Neutrophil (primary cell): ENCODE data around the gene TTC19.
"Not testable (repeated sequence)": the region's sequence is repeated elsewhere in the genome, so short reads cannot be mapped to it uniquely, and the experiment has no call there.

Experiments
- H3K27ac ChIP-seq: fragments of 200-600 bp; sonication (generic); 2 replicates; pipeline ENCODE4 v1.5.1; 2016; ENCODE audit warnings: mild to moderate bottlenecking, moderate library complexity
- H3K27me3 ChIP-seq: fragments of 200-600 bp; sonication (generic); 2 replicates; pipeline ENCODE4 v1.6.0; 2016; ENCODE audit warnings: mild to moderate bottlenecking
- H3K36me3 ChIP-seq: fragments of 200-600 bp; sonication (generic); 2 replicates; pipeline ENCODE4 v1.5.1; 2017
- H3K4me1 ChIP-seq, 2 experiments: fragments of 200-600 bp in 1 of 2; sonication (generic) in 1 of 2; 1 replicate in 1 of 2; 2 replicates in 1 of 2; pipeline versions ENCODE4 v1.5.1 to v1.6.1; 2013 to 2016; ENCODE audit warnings: low read depth in 1 of 2, low read length in 1 of 2, mild to moderate bottlenecking in 1 of 2, moderate library complexity in 1 of 2; ENCODE audit not compliant: control insufficient read depth in 1 of 2, insufficient read depth in 1 of 2
- H3K4me3 ChIP-seq, 2 experiments: fragments of 200-600 bp in 1 of 2; sonication (generic) in 1 of 2; 1 replicate in 1 of 2; 2 replicates in 1 of 2; pipeline ENCODE4 v1.5.1; 2013 to 2016; ENCODE audit warnings: low read depth in 1 of 2, low read length in 1 of 2, mild to moderate bottlenecking in 1 of 2, moderate library complexity in 1 of 2
- H3K9me3 ChIP-seq: fragments of 200-600 bp; sonication (generic); 2 replicates; pipeline ENCODE4 v1.5.1; 2016
- TF ChIP-seq, protein P1 (sequence below): fragments of 200-600 bp; sonication (generic); IDR thresholded peaks from 2 replicates; pipeline ENCODE4 v1.5.1; 2016; ENCODE audit warnings: antibody characterized with exemption

TTC19 gene

DNA sequence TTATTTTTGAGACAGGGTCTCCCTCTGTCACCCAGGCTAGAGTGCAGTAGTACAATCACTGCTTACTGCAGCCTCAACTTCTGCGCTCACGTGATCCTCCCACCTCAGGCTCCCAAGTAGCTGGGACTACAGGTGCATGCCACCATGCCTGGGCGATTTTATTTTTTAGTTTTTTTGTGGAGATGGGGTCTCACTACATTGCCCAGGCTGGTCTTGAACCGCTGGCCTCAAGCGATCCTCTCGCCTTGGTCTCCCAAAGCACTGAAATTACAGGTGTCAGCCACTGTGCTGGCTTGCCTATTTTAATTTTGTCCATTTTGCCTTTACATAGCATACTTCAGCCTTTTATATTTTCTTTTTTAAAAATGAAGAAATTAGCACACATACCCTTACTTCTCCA, 51.2 kb downstream of the TTC19 start:
- no peaks in the 10 kb centered on the region for H3K27me3 ChIP-seq
- peaks cover 60% of the 10 kb centered on the region for H3K36me3 ChIP-seq
- H3K9me3 ChIP-seq = no peaks in the 10 kb centered on the region
- no peaks in the 10 kb centered on the region for H3K4me1 ChIP-seq
- no peak overlapping the region for H3K27ac ChIP-seq
- no peak overlapping the region for H3K4me3 ChIP-seq
- TF ChIP-seq, protein P1, sequence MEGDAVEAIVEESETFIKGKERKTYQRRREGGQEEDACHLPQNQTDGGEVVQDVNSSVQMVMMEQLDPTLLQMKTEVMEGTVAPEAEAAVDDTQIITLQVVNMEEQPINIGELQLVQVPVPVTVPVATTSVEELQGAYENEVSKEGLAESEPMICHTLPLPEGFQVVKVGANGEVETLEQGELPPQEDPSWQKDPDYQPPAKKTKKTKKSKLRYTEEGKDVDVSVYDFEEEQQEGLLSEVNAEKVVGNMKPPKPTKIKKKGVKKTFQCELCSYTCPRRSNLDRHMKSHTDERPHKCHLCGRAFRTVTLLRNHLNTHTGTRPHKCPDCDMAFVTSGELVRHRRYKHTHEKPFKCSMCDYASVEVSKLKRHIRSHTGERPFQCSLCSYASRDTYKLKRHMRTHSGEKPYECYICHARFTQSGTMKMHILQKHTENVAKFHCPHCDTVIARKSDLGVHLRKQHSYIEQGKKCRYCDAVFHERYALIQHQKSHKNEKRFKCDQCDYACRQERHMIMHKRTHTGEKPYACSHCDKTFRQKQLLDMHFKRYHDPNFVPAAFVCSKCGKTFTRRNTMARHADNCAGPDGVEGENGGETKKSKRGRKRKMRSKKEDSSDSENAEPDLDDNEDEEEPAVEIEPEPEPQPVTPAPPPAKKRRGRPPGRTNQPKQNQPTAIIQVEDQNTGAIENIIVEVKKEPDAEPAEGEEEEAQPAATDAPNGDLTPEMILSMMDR = no peak

DNA sequence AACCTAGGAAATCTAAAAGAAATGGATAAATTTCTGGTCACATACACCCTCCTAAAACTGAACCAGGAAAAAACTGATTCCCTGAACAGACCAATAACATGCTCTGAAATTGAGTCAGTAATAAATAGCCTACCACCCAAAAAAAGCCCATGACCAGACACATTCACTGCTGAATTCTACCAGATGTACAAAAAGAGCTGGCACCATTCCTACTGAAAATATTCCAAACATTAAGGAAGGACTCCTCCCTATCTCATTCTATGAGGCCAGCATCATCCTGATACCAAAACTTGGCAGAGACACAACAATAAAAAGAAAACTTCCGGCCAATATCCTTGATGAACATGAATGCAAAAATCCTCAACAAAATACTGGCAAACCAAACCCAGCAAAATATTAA, 52.9 kb downstream of the TTC19 start:
- Histone ChIP-seq H3K4me3 (no peak overlapping the region), H3K27ac (no peak overlapping the region), H3K27me3 (no peaks in the 10 kb centered on the region), H3K9me3 (no peaks in the 10 kb centered on the region), H3K36me3 (peaks cover 59% of the 10 kb centered on the region), H3K4me1 (no peaks in the 10 kb centered on the region)
- TF ChIP-seq, protein P1 = no peak

DNA sequence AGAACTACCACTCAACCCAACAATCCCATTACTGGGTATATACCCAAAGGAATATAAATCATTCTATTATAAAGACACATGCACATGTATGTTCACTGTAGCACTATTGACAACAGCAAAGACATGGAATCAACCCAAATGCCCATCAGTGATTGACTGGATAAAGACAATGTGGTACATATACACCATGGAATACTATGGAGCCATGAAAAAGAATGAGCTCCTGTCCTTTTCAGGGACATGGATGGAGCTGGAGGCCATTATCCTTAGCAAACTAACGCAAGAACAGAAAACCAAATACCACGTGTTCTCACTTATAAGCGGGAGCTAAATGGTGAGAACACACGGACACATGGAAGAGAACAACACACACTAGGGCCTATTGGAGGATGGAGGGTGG, 55.5 kb downstream of the TTC19 start:
- H3K4me3 ChIP-seq, H3K27ac ChIP-seq, H3K4me1 ChIP-seq, H3K9me3 ChIP-seq, H3K27me3 ChIP-seq: not testable (repeated sequence)
- peaks cover 63% of the 10 kb centered on the region for H3K36me3 ChIP-seq

DNA sequence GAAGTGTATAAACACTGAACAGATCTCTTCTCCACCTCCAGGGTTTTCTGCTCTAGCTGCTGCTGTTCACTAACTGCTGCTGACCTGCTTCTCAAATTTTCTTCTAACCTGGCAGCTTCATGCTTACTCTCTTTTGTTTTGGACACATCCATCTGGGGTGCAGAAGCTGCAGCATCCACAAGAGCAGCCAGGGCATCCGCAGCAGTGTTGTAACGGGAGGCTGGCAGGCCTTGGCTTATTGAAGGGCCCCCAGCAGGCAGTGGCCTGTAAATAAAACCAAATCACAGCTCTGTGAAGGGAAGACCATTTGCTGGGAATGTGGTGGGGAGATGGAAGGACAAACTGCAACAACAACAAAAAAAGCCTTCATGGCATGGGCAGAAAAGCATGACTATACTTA, 62.0 kb downstream of the TTC19 start:
- H3K27ac ChIP-seq = no peak overlapping the region
- H3K36me3 ChIP-seq = peaks cover 98% of the 10 kb centered on the region
- H3K4me3 ChIP-seq = no peak overlapping the region

DNA sequence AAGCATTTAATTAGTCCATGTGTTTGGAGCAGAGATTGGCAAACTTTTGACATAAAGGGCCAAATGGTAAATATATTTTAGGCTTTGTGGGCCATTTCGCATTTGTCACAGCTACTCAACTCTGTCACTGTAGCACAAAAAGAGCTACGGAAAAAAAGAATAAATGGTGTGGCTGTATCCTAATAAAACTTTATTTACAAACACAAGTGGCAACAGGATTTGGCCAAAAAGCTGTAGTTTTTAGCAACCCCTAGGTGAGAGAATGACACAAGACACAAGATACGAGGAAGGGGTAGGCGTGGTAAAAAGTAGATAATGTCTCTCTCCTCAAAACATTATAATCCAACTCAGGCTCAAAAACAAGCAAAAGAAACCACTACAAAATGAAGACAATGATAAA, 66.5 kb downstream of the TTC19 start:
- Histone ChIP-seq H3K4me1 (no peaks in the 10 kb centered on the region), H3K36me3 (peaks cover 98% of the 10 kb centered on the region), H3K27me3 (no peaks in the 10 kb centered on the region), H3K9me3 (no peaks in the 10 kb centered on the region), H3K4me3 (no peak overlapping the region), H3K27ac (no peak overlapping the region)
- TF ChIP-seq, protein P1 = no peak

More for the DNA sequence above, 62.0 kb downstream of the TTC19 start:
- Histone ChIP-seq H3K4me1 (no peaks in the 10 kb centered on the region), H3K27me3 (no peaks in the 10 kb centered on the region), H3K9me3 (no peaks in the 10 kb centered on the region)
- TF ChIP-seq, protein P1 = no peak

DNA sequence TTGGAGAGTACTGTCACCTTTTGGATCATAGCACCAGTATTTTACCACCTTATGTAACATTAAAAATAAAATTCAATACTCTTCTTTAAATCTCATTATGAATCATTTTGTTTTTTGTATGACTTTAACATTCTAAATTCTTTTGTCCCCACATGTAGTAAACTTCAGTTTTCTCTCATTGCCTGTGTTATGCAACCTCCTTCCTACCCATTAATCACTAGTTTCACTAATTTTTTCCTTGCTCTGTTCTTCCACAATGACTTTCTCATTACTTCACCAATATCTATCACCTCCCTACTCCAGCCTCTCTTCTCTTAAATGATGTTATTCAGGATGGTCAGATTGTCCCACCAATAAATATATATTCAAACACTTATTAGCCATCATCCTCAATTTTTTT, 68.7 kb downstream of the TTC19 start:
- Histone ChIP-seq H3K27me3 (no peaks in the 10 kb centered on the region), H3K9me3 (no peaks in the 10 kb centered on the region), H3K4me1 (no peaks in the 10 kb centered on the region), H3K4me3 (no peak overlapping the region), H3K27ac (no peak overlapping the region), H3K36me3 (peaks cover 98% of the 10 kb centered on the region)
- TF ChIP-seq, protein P1 = no peak
